A673 (cell line): ENCODE results near the gene INTS11. TPM values are rescaled to one million over a fixed set of nuclear protein-coding genes. Genes with fewer than 3 reads are reported as not detected.

Source experiments
- BruUV-seq: library from RNA; stranded (reverse); fragments of 400-500 nt; replicated peaks from 2 replicates; lab custom pipeline; 2021; lab: Mats Ljungman, UMichigan
- CTCF ChIA-PET: fragments of 300-600 bp; sonication (Branson Sonifier 250); formaldehyde crosslinking; loops from one replicate; lab custom pipeline; 2022; ENCODE audit warnings: antibody characterized with exemption; lab: Charles Lee
- POLR2A ChIA-PET: fragments of 300-600 bp; sonication (Branson Sonifier 250); formaldehyde crosslinking; loops from one replicate; lab custom pipeline; 2022; ENCODE audit warnings: antibody characterized with exemption; ENCODE audit not compliant: low non-redundant PET; lab: Charles Lee
- DNase-seq: peaks from one replicate; pipeline ENCODE4 v3.0.0-alpha.2; 2015; ENCODE audit warnings: low spot score
- H3K27ac ChIP-seq: fragments of 200-600 bp; sonication (generic); 2 replicates; pipeline ENCODE4 v1.5.1; 2016; ENCODE audit warnings: mixed run types, low read depth, mild to moderate bottlenecking, mixed read lengths, antibody characterized with exemption, low read length; ENCODE audit not compliant: poor library complexity, severe bottlenecking
- H3K27me3 ChIP-seq: fragments of 200-600 bp; sonication (generic); replicated peaks from 2 replicates; pipeline ENCODE4 v1.6.1; 2017; ENCODE audit warnings: mixed run types, low read depth, mild to moderate bottlenecking, mixed read lengths, antibody characterized with exemption, low read length; ENCODE audit not compliant: insufficient read depth, poor library complexity
- H3K36me3 ChIP-seq: fragments of 200-600 bp; sonication (generic); 2 replicates; pipeline ENCODE4 v1.6.1; 2016; ENCODE audit warnings: mixed run types, mild to moderate bottlenecking, mixed read lengths, antibody characterized with exemption, low read length; ENCODE audit not compliant: insufficient read depth, poor library complexity, severe bottlenecking
- H3K4me1 ChIP-seq: fragments of 200-600 bp; sonication (generic); 2 replicates; pipeline ENCODE4 v1.6.1; 2017; ENCODE audit warnings: mixed run types, mild to moderate bottlenecking, mixed read lengths, antibody characterized with exemption, low read length; ENCODE audit not compliant: insufficient read depth, poor library complexity, severe bottlenecking
- H3K4me3 ChIP-seq: fragments of 200-600 bp; sonication (generic); 2 replicates; pipeline ENCODE4 v1.5.1; 2016; ENCODE audit warnings: low read depth, mixed run types, mild to moderate bottlenecking, mixed read lengths, low read length; ENCODE audit not compliant: poor library complexity, severe bottlenecking
- H3K9me3 ChIP-seq: fragments of 200-600 bp; sonication (generic); 2 replicates; pipeline ENCODE4 v1.6.1; 2016; ENCODE audit warnings: mixed run types, low read depth, mild to moderate bottlenecking, mixed read lengths, antibody characterized with exemption, low read length; ENCODE audit not compliant: poor library complexity, severe bottlenecking
- EZH2 ChIP-seq: fragments of 200-600 bp; sonication (generic); IDR thresholded peaks from 2 replicates; pipeline ENCODE4 v1.6.1; 2017; ENCODE audit warnings: borderline replicate concordance, low read depth, mild to moderate bottlenecking, mixed read lengths, antibody characterized with exemption, low read length; ENCODE audit not compliant: poor library complexity, severe bottlenecking
- intact Hi-C: fragments of 100-400 bp; cut with micrococcal nuclease; formaldehyde crosslinking; loops from one replicate; pipeline ENCODE4 v1.10.0; 2022; ENCODE audit not compliant: unreplicated experiment
- total RNA-seq: library from RNA; stranded (reverse); gene quantifications from 2 replicates; pipeline ENCODE4 v1.2.3, GENCODE V29; 2021
- TF ChIP-seq, protein P1 (sequence below): fragments of 300-800, 200-600 bp; sonication (generic); conservative IDR thresholded peaks from 2 replicates; pipeline ENCODE4 v1.5.1; 2017; ENCODE audit warnings: low read depth, mild to moderate bottlenecking, antibody characterized with exemption, low read length, moderate library complexity, mixed read lengths

The INTS11 gene
- total RNA-seq, 1 experiment from 2014 or later, result 156 TPM

DNA sequence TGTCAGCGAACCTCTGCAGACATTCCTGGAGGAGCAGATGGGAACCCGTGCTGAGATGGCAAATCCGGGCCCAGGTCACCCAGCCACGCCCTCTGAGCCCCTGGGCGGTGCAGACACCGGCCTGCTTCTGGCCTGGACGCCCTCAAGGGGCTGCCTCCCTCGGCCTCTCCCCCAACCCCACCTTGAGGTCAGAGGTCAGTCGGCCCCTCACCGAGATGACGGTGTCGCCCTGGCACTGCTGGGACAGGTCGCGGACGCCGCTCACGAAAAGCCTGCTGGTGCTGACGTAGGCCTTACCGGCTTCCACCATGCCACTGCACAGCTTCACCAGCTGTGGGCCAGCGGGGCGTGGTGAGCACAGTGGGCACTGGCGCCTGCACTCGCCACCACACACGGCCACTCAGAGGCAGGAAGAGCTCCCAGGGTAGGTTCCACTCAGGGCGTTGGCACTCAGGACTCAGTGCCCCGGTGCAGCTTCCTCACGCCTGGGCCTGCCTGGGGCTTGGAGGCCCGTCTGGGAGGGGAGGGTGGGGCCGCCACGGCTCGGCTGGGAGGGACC is 21.4 kb downstream of the INTS11 start:
- DNase-seq, result no peak
- intact Hi-C loops, result loop anchor here (10.0 kb wide), 1 partner anchor 278 kb away; the partner anchor contains the start of gene AGRN
- ChIA-PET CTCF (no interaction called here), POLR2A (no interaction called here)
- H3K36me3 ChIP-seq, result no peaks in the 10 kb centered on the region
- no TSS peak for BruUV-seq
- H3K27ac ChIP-seq, result peak overlapping the region; percentile 89
- H3K4me1 ChIP-seq, result peaks cover 27% of the 10 kb centered on the region
- TF ChIP-seq, protein P1, sequence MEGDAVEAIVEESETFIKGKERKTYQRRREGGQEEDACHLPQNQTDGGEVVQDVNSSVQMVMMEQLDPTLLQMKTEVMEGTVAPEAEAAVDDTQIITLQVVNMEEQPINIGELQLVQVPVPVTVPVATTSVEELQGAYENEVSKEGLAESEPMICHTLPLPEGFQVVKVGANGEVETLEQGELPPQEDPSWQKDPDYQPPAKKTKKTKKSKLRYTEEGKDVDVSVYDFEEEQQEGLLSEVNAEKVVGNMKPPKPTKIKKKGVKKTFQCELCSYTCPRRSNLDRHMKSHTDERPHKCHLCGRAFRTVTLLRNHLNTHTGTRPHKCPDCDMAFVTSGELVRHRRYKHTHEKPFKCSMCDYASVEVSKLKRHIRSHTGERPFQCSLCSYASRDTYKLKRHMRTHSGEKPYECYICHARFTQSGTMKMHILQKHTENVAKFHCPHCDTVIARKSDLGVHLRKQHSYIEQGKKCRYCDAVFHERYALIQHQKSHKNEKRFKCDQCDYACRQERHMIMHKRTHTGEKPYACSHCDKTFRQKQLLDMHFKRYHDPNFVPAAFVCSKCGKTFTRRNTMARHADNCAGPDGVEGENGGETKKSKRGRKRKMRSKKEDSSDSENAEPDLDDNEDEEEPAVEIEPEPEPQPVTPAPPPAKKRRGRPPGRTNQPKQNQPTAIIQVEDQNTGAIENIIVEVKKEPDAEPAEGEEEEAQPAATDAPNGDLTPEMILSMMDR, result no peak
- no peak for TF ChIP-seq EZH2
- H3K27me3 ChIP-seq, result no peaks in the 10 kb centered on the region
- no peak overlapping the region for H3K4me3 ChIP-seq
- no peaks in the 10 kb centered on the region for H3K9me3 ChIP-seq

DNA sequence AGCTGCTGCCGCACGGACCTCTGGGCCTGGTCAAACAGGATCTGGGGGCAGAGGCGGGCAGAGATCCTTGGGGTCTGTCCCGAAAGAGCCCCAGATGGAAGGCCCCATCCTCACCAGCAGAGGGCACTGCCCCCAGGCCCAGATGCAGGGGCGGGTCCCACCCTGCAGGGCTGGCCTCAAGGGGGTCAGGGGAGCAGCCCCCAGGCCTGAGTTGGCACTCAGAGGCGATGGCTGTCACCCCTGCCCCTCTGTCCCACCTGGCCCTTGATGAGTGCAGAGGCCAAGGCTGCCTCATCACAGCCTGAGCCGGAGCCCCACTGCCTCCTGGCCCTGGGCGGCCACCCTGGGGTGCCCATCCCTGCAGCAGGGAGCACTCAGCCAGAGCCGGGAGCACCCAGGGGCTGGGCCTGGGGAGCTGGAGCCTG is 22.4 kb downstream of the INTS11 start:
- no TSS peak for BruUV-seq
- no peak overlapping the region for H3K27ac ChIP-seq
- no peaks in the 10 kb centered on the region for H3K36me3 ChIP-seq
- TF ChIP-seq EZH2, result no peak
- TF ChIP-seq, protein P1, result peak; percentile 62
- intact Hi-C loops, result loop anchor here (10.0 kb wide), 1 partner anchor 277 kb away; the partner anchor contains the start of gene AGRN
- ChIA-PET CTCF (no interaction called here), POLR2A (no interaction called here)
- peaks cover 27% of the 10 kb centered on the region for H3K4me1 ChIP-seq
- H3K4me3 ChIP-seq, result no peak overlapping the region
- H3K9me3 ChIP-seq, result no peaks in the 10 kb centered on the region
- H3K27me3 ChIP-seq, result no peaks in the 10 kb centered on the region
- no peak for DNase-seq

DNA sequence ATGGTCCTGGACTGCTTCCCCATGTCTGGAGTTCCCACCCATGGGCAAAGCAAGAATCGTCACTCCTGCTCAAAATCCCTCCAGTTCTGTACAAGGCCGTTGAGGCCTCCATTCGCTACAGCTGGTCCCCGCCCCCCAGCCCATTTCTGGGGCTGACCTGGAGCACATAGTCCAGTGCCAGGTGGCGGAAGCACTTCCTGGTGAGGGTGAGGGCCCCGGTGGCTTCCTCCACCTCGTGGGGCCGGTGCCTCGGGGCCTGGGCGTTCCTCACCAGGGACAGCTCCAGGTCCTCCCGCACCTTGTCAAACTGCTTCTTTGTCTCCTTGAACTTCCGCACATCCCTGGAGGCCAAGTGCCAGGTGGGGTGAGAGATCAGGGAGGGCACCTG is 24.1 kb downstream of the INTS11 start:
- H3K9me3 ChIP-seq, result no peaks in the 10 kb centered on the region
- no peak overlapping the region for H3K27ac ChIP-seq
- no TSS peak for BruUV-seq
- no peaks in the 10 kb centered on the region for H3K36me3 ChIP-seq
- no peak overlapping the region for H3K4me3 ChIP-seq
- CTCF ChIA-PET, result no interaction called here
- TF ChIP-seq, protein P1, result peak; percentile 9; the same call in 1 of the 2 replicates
- TF ChIP-seq EZH2, result no peak
- DNase-seq, result no peak
- intact Hi-C loops, result loop anchor here (10.0 kb wide), 1 partner anchor 276 kb away; the partner anchor contains the start of gene AGRN
- peaks cover 16% of the 10 kb centered on the region for H3K4me1 ChIP-seq
- POLR2A ChIA-PET, result no interaction called here
- H3K27me3 ChIP-seq, result no peaks in the 10 kb centered on the region
